SU-DHL-6 (cell line): ENCODE data around the gene SNX6.

Source experiments
- H2AFZ ChIP-seq: fragments of 200-600 bp; sonication (generic); 2 replicates; pipeline ENCODE4 v1.6.1; 2014; ENCODE audit warnings: low read depth, mild to moderate bottlenecking, moderate library complexity, mixed read lengths, antibody characterized with exemption, low read length; ENCODE audit not compliant: severe bottlenecking
- H3F3A ChIP-seq: fragments of 200-600 bp; shearing (Covaris generic); 2 replicates; pipeline ENCODE4 v1.6.0; 2016; ENCODE audit warnings: antibody characterized with exemption, mild to moderate bottlenecking; ENCODE audit not compliant: insufficient read depth
- H3K27ac ChIP-seq: fragments of 200-600 bp; sonication (generic); 2 replicates; pipeline ENCODE4 v1.5.1; 2016; ENCODE audit warnings: low read depth, mild to moderate bottlenecking, low read length, moderate library complexity, mixed read lengths
- H3K27me3 ChIP-seq: fragments of 200-600 bp; sonication (generic), shearing (Covaris generic); 2 replicates; pipeline ENCODE4 v1.6.0; 2014; ENCODE audit warnings: mild to moderate bottlenecking, low read length
- H3K36me3 ChIP-seq: fragments of 200-600 bp; sonication (generic); 2 replicates; pipeline ENCODE4 v1.6.1; 2014; ENCODE audit warnings: mild to moderate bottlenecking, low read length, mixed read lengths
- H3K4me2 ChIP-seq: fragments of 300-600, 200-600 bp; shearing (Covaris generic), sonication (generic); 2 replicates; pipeline ENCODE4 v1.6.0; 2014; ENCODE audit warnings: low read length, low read depth, mild to moderate bottlenecking; ENCODE audit not compliant: poor library complexity, severe bottlenecking
- H3K4me3 ChIP-seq: fragments of 200-600 bp; sonication (generic); 2 replicates; pipeline ENCODE4 v1.5.1; 2014; ENCODE audit warnings: antibody characterized with exemption, low read length, mild to moderate bottlenecking, mixed read lengths; ENCODE audit not compliant: insufficient read depth, poor library complexity, severe bottlenecking
- H3K79me2 ChIP-seq: fragments of 200-600 bp; sonication (generic); 2 replicates; pipeline ENCODE4 v1.6.1; 2014; ENCODE audit warnings: mild to moderate bottlenecking, low read length, moderate library complexity; ENCODE audit not compliant: insufficient read depth
- H3K9ac ChIP-seq: fragments of 200-600 bp; sonication (generic); 2 replicates; pipeline ENCODE4 v1.7.0; 2014; ENCODE audit warnings: mild to moderate bottlenecking, low read length
- H3K9me2 ChIP-seq: fragments of 200-600 bp; sonication (generic); replicated peaks from 2 replicates; pipeline ENCODE4 v1.6.1; 2014; ENCODE audit warnings: low read length; ENCODE audit not compliant: insufficient read depth
- H3K9me3 ChIP-seq: fragments of 200-600 bp; sonication (generic); 2 replicates; pipeline ENCODE4 v1.6.1; 2014; ENCODE audit warnings: low read length, mixed read lengths; ENCODE audit not compliant: insufficient read depth
- H4K20me1 ChIP-seq: fragments of 200-600 bp; sonication (generic); 2 replicates; pipeline ENCODE4 v1.6.1; 2014; ENCODE audit warnings: low read depth, mild to moderate bottlenecking, antibody characterized with exemption, low read length, moderate library complexity, mixed read lengths
- CTCF ChIP-seq: fragments of 200-600 bp; sonication (generic); IDR thresholded peaks from one replicate; pipeline ENCODE4 v1.5.1; 2017; ENCODE audit warnings: antibody characterized with exemption, mild to moderate bottlenecking, low read length, moderate library complexity; ENCODE audit not compliant: insufficient read depth, poor library complexity, severe bottlenecking
- EZH2phosphoT487 ChIP-seq: fragments of 200-600 bp; sonication (generic), shearing (Covaris generic); conservative IDR thresholded peaks from 2 replicates; pipeline ENCODE4 v1.6.1; 2018; ENCODE audit warnings: mild to moderate bottlenecking, antibody characterized with exemption, low read length, moderate library complexity, mixed read lengths

Gene SNX6

GRCh38 chr14:34623506-34623905 is 6.4 kb downstream of the SNX6 start:
- Histone ChIP-seq H3K9ac (no peak overlapping the region), H3K4me2 (no peak overlapping the region), H3K27ac (no peak overlapping the region), H3K27me3 (no peaks in the 10 kb centered on the region), H3K36me3 (no peaks in the 10 kb centered on the region; the same call in 1 of the 2 replicates), H3K4me3 (no peak overlapping the region), H3K9me2 (no peaks in the 10 kb centered on the region), H4K20me1 (no peaks in the 10 kb centered on the region), H2AFZ (no peak overlapping the region), H3K79me2 (peaks cover 30% of the 10 kb centered on the region), H3F3A (no peaks in the 10 kb centered on the region), H3K9me3 (no peaks in the 10 kb centered on the region)
- no peak for TF ChIP-seq EZH2phosphoT487

- Histone ChIP-seq H3K9me3 (no peaks in the 10 kb centered on the region), H3K27ac (no peak overlapping the region), H3K9me2 (no peaks in the 10 kb centered on the region), H2AFZ (no peak overlapping the region), H4K20me1 (no peaks in the 10 kb centered on the region), H3F3A (no peaks in the 10 kb centered on the region), H3K79me2 (peaks cover 10% of the 10 kb centered on the region; the same call in 1 of the 2 replicates), H3K9ac (no peak overlapping the region), H3K27me3 (no peaks in the 10 kb centered on the region), H3K4me3 (no peak overlapping the region), H3K36me3 (no peaks in the 10 kb centered on the region; the same call in 1 of the 2 replicates), H3K4me2 (no peak overlapping the region)
- no peak for TF ChIP-seq EZH2phosphoT487
- TF ChIP-seq CTCF, result no peak
Measured at GRCh38 chr14:34620839-34621238, 9.1 kb downstream of the SNX6 start.

GRCh38 chr14:34620115-34620514 is 9.8 kb downstream of the SNX6 start:
- Histone ChIP-seq H2AFZ (no peak overlapping the region), H3K9me3 (no peaks in the 10 kb centered on the region), H3K9me2 (no peaks in the 10 kb centered on the region), H3K36me3 (no peaks in the 10 kb centered on the region; the same call in 1 of the 2 replicates), H3K4me2 (no peak overlapping the region), H4K20me1 (no peaks in the 10 kb centered on the region), H3K79me2 (peaks cover 8% of the 10 kb centered on the region; the same call in 1 of the 2 replicates), H3K4me3 (no peak overlapping the region), H3K27ac (no peak overlapping the region), H3K27me3 (no peaks in the 10 kb centered on the region), H3F3A (no peaks in the 10 kb centered on the region), H3K9ac (no peak overlapping the region)
- TF ChIP-seq CTCF, result no peak
- no peak for TF ChIP-seq EZH2phosphoT487

GRCh38 chr14:34619471-34619870 is 10.5 kb downstream of the SNX6 start:
- Histone ChIP-seq H3K4me3 (no peak overlapping the region), H3K4me2 (no peak overlapping the region), H3K9me2 (no peaks in the 10 kb centered on the region), H3K79me2 (peaks cover 8% of the 10 kb centered on the region; the same call in 1 of the 2 replicates), H4K20me1 (no peaks in the 10 kb centered on the region), H3K27ac (no peak overlapping the region), H3K27me3 (no peaks in the 10 kb centered on the region), H3F3A (no peaks in the 10 kb centered on the region), H2AFZ (no peak overlapping the region), H3K9me3 (no peaks in the 10 kb centered on the region), H3K9ac (no peak overlapping the region), H3K36me3 (no peaks in the 10 kb centered on the region; the same call in 1 of the 2 replicates)
- TF ChIP-seq EZH2phosphoT487 (no peak), CTCF (no peak)
